GM23338 (cell line): Measurements from ENCODE around the gene FAM9C. TPM values are rescaled to one million over a fixed set of nuclear protein-coding genes. Genes with fewer than 3 reads are reported as not detected.

Experiments used
- ATAC-seq: fragments of 200-7000 bp; cut with Tn5 transposase; 3 replicates; pipeline ENCODE4 v1.9.1; 2020
- DNase-seq: peaks from one replicate; pipeline ENCODE4 v3.0.0-alpha.2; 2015; ENCODE audit warnings: low spot score
- H2AFZ ChIP-seq: fragments of 200-600 bp; sonication (generic); 2 replicates; pipeline ENCODE4 v1.8.0; 2016; ENCODE audit warnings: antibody characterized with exemption, mild to moderate bottlenecking, moderate library complexity
- H3F3A ChIP-seq: fragments of 200-600 bp; sonication (generic); replicated peaks from 2 replicates; pipeline ENCODE4 v1.8.0; 2017; ENCODE audit warnings: antibody characterized with exemption, mixed run types, low read depth
- H3K27ac ChIP-seq: fragments of 200-600 bp; sonication (generic); 2 replicates; pipeline ENCODE4 v1.6.1; 2016; ENCODE audit warnings: low read depth
- H3K27me3 ChIP-seq: fragments of 200-600 bp; sonication (generic); 2 replicates; pipeline ENCODE4 v1.8.0; 2016; ENCODE audit warnings: mild to moderate bottlenecking, mixed run types, moderate library complexity; ENCODE audit not compliant: insufficient read depth
- H3K36me3 ChIP-seq: fragments of 200-600 bp; sonication (generic); 2 replicates; pipeline ENCODE4 v1.8.0; 2016; ENCODE audit warnings: mild to moderate bottlenecking; ENCODE audit not compliant: insufficient read depth
- H3K4me1 ChIP-seq: fragments of 200-600 bp; sonication (generic); 2 replicates; pipeline ENCODE4 v1.8.0; 2016; ENCODE audit warnings: mild to moderate bottlenecking, moderate library complexity; ENCODE audit not compliant: insufficient read depth
- H3K4me2 ChIP-seq: fragments of 200-600 bp; sonication (generic); 2 replicates; pipeline ENCODE4 v1.7.1; 2017; ENCODE audit warnings: mixed run types
- H3K4me3 ChIP-seq: fragments of 200-600 bp; sonication (generic); 2 replicates; pipeline ENCODE4 v1.6.1; 2016; ENCODE audit warnings: mixed run types
- H3K79me2 ChIP-seq: fragments of 200-600 bp; sonication (generic); replicated peaks from 2 replicates; pipeline ENCODE4 v1.8.0; 2017; ENCODE audit warnings: mild to moderate bottlenecking; ENCODE audit not compliant: insufficient read depth
- H3K9me2 ChIP-seq: fragments of 200-600 bp; sonication (generic); 2 replicates; pipeline ENCODE4 v1.8.0; 2017; ENCODE audit not compliant: insufficient read depth
- H4K20me1 ChIP-seq: fragments of 200-600 bp; sonication (generic); replicated peaks from 2 replicates; pipeline ENCODE4 v1.8.0; 2017; ENCODE audit warnings: mild to moderate bottlenecking; ENCODE audit not compliant: insufficient read depth
- H3K27ac Mint-ChIP-seq: 2 replicates; pipeline ENCODE4 v1.8.0; 2020; ENCODE audit warnings: inconsistent platforms, mild to moderate bottlenecking, moderate library complexity, mixed read lengths
- H3K27me3 Mint-ChIP-seq: 3 replicates; pipeline ENCODE4 v1.8.0; 2022; ENCODE audit warnings: low read depth, mild to moderate bottlenecking, moderate library complexity, mixed read lengths, inconsistent platforms; ENCODE audit not compliant: insufficient read depth, poor library complexity
- H3K36me3 Mint-ChIP-seq: 3 replicates; pipeline ENCODE4 v1.8.0; 2021; ENCODE audit warnings: low read depth, mild to moderate bottlenecking, inconsistent platforms, moderate library complexity, mixed read lengths
- H3K4me1 Mint-ChIP-seq: 3 replicates; pipeline ENCODE4 v1.8.0; 2020; ENCODE audit warnings: mild to moderate bottlenecking, inconsistent platforms, mixed read lengths
- H3K4me3 Mint-ChIP-seq: 3 replicates; pipeline ENCODE4 v1.8.0; 2021; ENCODE audit warnings: moderate library complexity, mild to moderate bottlenecking, inconsistent platforms, mixed read lengths
- H3K9me3 Mint-ChIP-seq: 3 replicates; pipeline ENCODE4 v1.8.0; 2020; ENCODE audit warnings: moderate library complexity, mild to moderate bottlenecking, inconsistent platforms, mixed read lengths
- CTCF ChIP-seq, 2 experiments: fragments of 200-600 bp in 1 of 2; sonication (generic) in 1 of 2; conservative IDR thresholded peaks; 2 replicates each; pipeline versions ENCODE4 v1.5.1 to v1.6.1; 2016 to 2017; ENCODE audit warnings: antibody characterized with exemption in 2 of 2, low read depth in 2 of 2, mild to moderate bottlenecking in 2 of 2, moderate library complexity in 1 of 2
- EZH2 ChIP-seq: fragments of 200-600 bp; sonication (generic); IDR thresholded peaks from one replicate; pipeline ENCODE4 v1.8.0; 2017; ENCODE audit warnings: antibody characterized with exemption, mild to moderate bottlenecking, low read depth; ENCODE audit not compliant: unreplicated experiment
- JUNB ChIP-seq: IDR thresholded peaks from one replicate; pipeline ENCODE4 v1.6.1; 2016; ENCODE audit warnings: antibody characterized with exemption; ENCODE audit not compliant: unreplicated experiment
- POLR2AphosphoS5 ChIP-seq: IDR thresholded peaks from 2 replicates; pipeline ENCODE4 v1.6.1; 2016; ENCODE audit warnings: antibody characterized with exemption, low read depth
- REST ChIP-seq: IDR thresholded peaks from one replicate; pipeline ENCODE4 v1.6.1; 2018; ENCODE audit warnings: antibody characterized with exemption; ENCODE audit not compliant: unreplicated experiment
- STAT1 ChIP-seq: IDR thresholded peaks from one replicate; pipeline ENCODE4 v1.6.1; 2016; ENCODE audit warnings: antibody characterized with exemption; ENCODE audit not compliant: unreplicated experiment
- ZNF114 ChIP-seq: fragments of 250-450 bp; sonication (Bioruptor Pico); IDR thresholded peaks from 2 replicates; pipeline ENCODE4 v1.5.0; 2020; ENCODE audit warnings: mild to moderate bottlenecking, moderate library complexity
- ZNF331 ChIP-seq: fragments of 250-450 bp; sonication (Bioruptor Pico); IDR thresholded peaks from 2 replicates; pipeline ENCODE4 v1.5.0; 2020; ENCODE audit warnings: low read depth, mild to moderate bottlenecking, moderate library complexity
- ZNF462 ChIP-seq: fragments of 250-450 bp; sonication (Bioruptor Pico); IDR thresholded peaks from 2 replicates; pipeline ENCODE4 v1.5.0; 2020; ENCODE audit warnings: mild to moderate bottlenecking, moderate library complexity
- polyA plus RNA-seq: library from polyadenylated mRNA; unstranded; fragments of >200 nt; fragmentation: Nextera tagmentation; extraction: Ambion mirVana; gene quantifications from 2 replicates; pipeline ENCODE4 v1.2.1, GENCODE V29; 2016
- total RNA-seq: library from RNA; depleted of rRNA; stranded (reverse); fragments of >200 nt; shearing (Covaris generic); gene quantifications from 2 replicates; pipeline ENCODE4 v1.2.3, GENCODE V29; 2014

The FAM9C gene
- total and polyA plus RNA-seq, 2 experiments from 2014 or later, result 0.08 TPM; not detected in 1

- Histone ChIP-seq H3K4me3 (no peak overlapping the region), H3F3A (no peaks in the 10 kb centered on the region), H3K9me2 (no peaks in the 10 kb centered on the region), H3K27me3 (no peaks in the 10 kb centered on the region), H2AFZ (no peak overlapping the region), H3K27ac (no peak overlapping the region), H3K79me2 (no peaks in the 10 kb centered on the region), H3K36me3 (no peaks in the 10 kb centered on the region), H3K4me1 (0 out of 2 replicates have a peak, but pooled peaks cover 5% of the 10 kb centered on the region), H3K4me2 (no peak overlapping the region), H4K20me1 (no peaks in the 10 kb centered on the region)
- Mint-ChIP-seq H3K9me3 (peaks cover 5% of the 10 kb centered on the region; the same call in 2 of the 3 replicates), H3K36me3 (no peaks in the 10 kb centered on the region), H3K27me3 (no peaks in the 10 kb centered on the region), H3K27ac (no peak overlapping the region), H3K4me1 (no peaks in the 10 kb centered on the region), H3K4me3 (no peak overlapping the region)
- no peak for DNase-seq
- ATAC-seq, result no peak
- no peak for TF ChIP-seq ZNF114
- TF ChIP-seq JUNB, result no peak
- TF ChIP-seq REST, result no peak
- no peak for TF ChIP-seq ZNF331 (CRISPR knock-in tag)
- TF ChIP-seq CTCF (conservative IDR thresholded peaks at IDR 0.05; ENCODE audit: low read depth in 2 of 2), result no peak
- no peak for TF ChIP-seq ZNF462 (CRISPR knock-in tag)
- TF ChIP-seq STAT1, result no peak
- no peak for TF ChIP-seq EZH2
- no peak for TF ChIP-seq POLR2AphosphoS5
Observed at GRCh38 chrX:13050151-13050550, 5.7 kb upstream of the FAM9C start.
